SK-N-SH (cell line): ENCODE measurements around the gene RFX7. TPM values are rescaled to one million over a fixed set of nuclear protein-coding genes. Genes with fewer than 3 reads are reported as not detected.

ENCODE experiments used
- CTCF ChIA-PET: fragments of 300-600, 350-600 bp; formaldehyde crosslinking; extraction: SDS; loops from one replicate; lab custom pipeline; 2021; lab: Yijun Ruan, JAX
- POLR2A ChIA-PET: fragments of 350-600 bp; sonication (Branson Sonifier 250); formaldehyde crosslinking; extraction: SDS; loops from one replicate; lab custom pipeline; 2020; ENCODE audit warnings: antibody characterized with exemption, inconsistent platforms; lab: Yijun Ruan, JAX
- DNase-seq: peaks from one replicate; pipeline ENCODE4 v3.0.0; 2012
- H2AFZ ChIP-seq: fragments of 200-600 bp; sonication (generic); 2 replicates; pipeline ENCODE4 v1.8.1; 2016; ENCODE audit warnings: antibody characterized with exemption, mild to moderate bottlenecking, low read depth
- H3F3A ChIP-seq: fragments of 200-600 bp; sonication (generic); replicated peaks from 2 replicates; pipeline ENCODE3; 2016; ENCODE audit warnings: antibody characterized with exemption, mild to moderate bottlenecking; ENCODE audit not compliant: insufficient read depth
- H3K27ac ChIP-seq, 2 experiments: fragments of 200-500 bp in 1 of 2; fragments of 200-600 bp in 1 of 2; sonication (Bioruptor generic) in 1 of 2; sonication (generic), shearing (Covaris generic) in 1 of 2; 2 replicates each; pipeline versions ENCODE4 v1.5.1 to v1.6.1; 2014 to 2016; ENCODE audit warnings: low read depth in 2 of 2, inconsistent platforms in 1 of 2, low read length in 1 of 2, mild to moderate bottlenecking in 1 of 2, mixed read lengths in 1 of 2
- H3K27me3 ChIP-seq: fragments of 200-600 bp; sonication (generic), shearing (Covaris generic); 2 replicates; pipeline ENCODE4 v1.6.1; 2016; ENCODE audit warnings: mixed run types; ENCODE audit not compliant: insufficient read depth
- H3K36me3 ChIP-seq, 2 experiments: fragments of 200-500 bp in 1 of 2; fragments of 200-600 bp in 1 of 2; sonication (Bioruptor generic) in 1 of 2; sonication (generic) in 1 of 2; replicated peaks in 1 of 2; 2 replicates each; pipeline versions ENCODE3 to v1.5.1; 2014 to 2016; ENCODE audit warnings: low read length in 1 of 2, mild to moderate bottlenecking in 1 of 2; ENCODE audit not compliant: insufficient read depth in 2 of 2, control insufficient read depth in 1 of 2
- H3K4me1 ChIP-seq, 2 experiments: fragments of 200-500 bp in 1 of 2; fragments of 200-600 bp in 1 of 2; sonication (Bioruptor generic) in 1 of 2; sonication (generic), shearing (Covaris generic) in 1 of 2; 2 replicates each; pipeline versions ENCODE4 v1.5.1 to v1.6.1; 2014 to 2016; ENCODE audit warnings: low read depth in 1 of 2, low read length in 1 of 2, mixed run types in 1 of 2; ENCODE audit not compliant: insufficient read depth in 2 of 2, control insufficient read depth in 1 of 2
- H3K4me2 ChIP-seq: fragments of 200-600 bp; sonication (generic), shearing (Covaris generic); 2 replicates; pipeline ENCODE4 v1.6.1; 2017; ENCODE audit warnings: mixed run types
- H3K4me3 ChIP-seq, 2 experiments: fragments of 200-500 bp in 1 of 2; fragments of 200-600 bp in 1 of 2; sonication (Bioruptor generic) in 1 of 2; sonication (generic), shearing (Covaris generic) in 1 of 2; 2 replicates each; pipeline versions ENCODE4 v1.5.1 to v1.8.1; 2014 to 2016; ENCODE audit warnings: low read depth in 2 of 2, inconsistent platforms in 1 of 2, low read length in 1 of 2, mild to moderate bottlenecking in 1 of 2, mixed read lengths in 1 of 2, moderate library complexity in 1 of 2
- H3K79me2 ChIP-seq: fragments of 200-600 bp; sonication (generic); 2 replicates; pipeline ENCODE4 v1.8.1; 2017; ENCODE audit warnings: mild to moderate bottlenecking; ENCODE audit not compliant: insufficient read depth
- H3K9ac ChIP-seq: fragments of 200-600 bp; sonication (generic); 2 replicates; pipeline ENCODE4 v1.6.1; 2017; ENCODE audit warnings: mixed run types
- H3K9me2 ChIP-seq: fragments of 200-600 bp; sonication (generic); 2 replicates; pipeline ENCODE4 v1.6.1; 2017; ENCODE audit warnings: mixed run types
- H3K9me3 ChIP-seq: fragments of 200-600 bp; sonication (generic); 2 replicates; pipeline ENCODE4 v1.6.1; 2017; ENCODE audit warnings: mixed run types, mild to moderate bottlenecking, moderate library complexity
- H4K20me1 ChIP-seq: fragments of 200-600 bp; sonication (generic); 2 replicates; pipeline ENCODE4 v1.6.1; 2017; ENCODE audit warnings: mild to moderate bottlenecking, mixed run types; ENCODE audit not compliant: insufficient read depth
- ELF1 ChIP-seq: IDR thresholded peaks from 2 replicates; pipeline ENCODE4 v1.4.0; 2012
- EZH2phosphoT487 ChIP-seq: fragments of 200-600 bp; sonication (generic); IDR thresholded peaks from 2 replicates; pipeline ENCODE4 v1.6.1; 2017; ENCODE audit warnings: low read depth, mixed run types, mild to moderate bottlenecking, antibody characterized with exemption, moderate library complexity, borderline replicate concordance
- GATA2 ChIP-seq: sonication (generic); formaldehyde crosslinking; IDR thresholded peaks from 2 replicates; pipeline ENCODE4 v1.5.0; 2020; ENCODE audit warnings: mild to moderate bottlenecking, missing genetic modification reagents
- NFIC ChIP-seq: IDR thresholded peaks from 2 replicates; pipeline ENCODE4 v1.4.0; 2012; ENCODE audit warnings: borderline replicate concordance
- NRF1 ChIP-seq: IDR thresholded peaks from 2 replicates; pipeline ENCODE4 v1.6.1; 2012; ENCODE audit warnings: low read depth, mild to moderate bottlenecking, low read length
- POLR2AphosphoS5 ChIP-seq: IDR thresholded peaks from 2 replicates; pipeline ENCODE4 v1.6.1; 2012; ENCODE audit warnings: low read depth, low read length
- RCOR1 ChIP-seq: fragments of 150-350 bp; IDR thresholded peaks from 2 replicates; pipeline ENCODE4 v1.6.1; 2017; ENCODE audit warnings: antibody characterized with exemption, low read length
- TAF1 ChIP-seq: IDR thresholded peaks from 2 replicates; pipeline ENCODE4 v1.6.1; 2012; ENCODE audit warnings: low read depth, mild to moderate bottlenecking, low read length, moderate library complexity, borderline replicate concordance
- TCF12 ChIP-seq: IDR thresholded peaks from 2 replicates; pipeline ENCODE4 v1.4.0; 2012
- TEAD4 ChIP-seq: IDR thresholded peaks from 2 replicates; pipeline ENCODE4 v1.4.0; 2012; ENCODE audit warnings: mild to moderate bottlenecking, borderline replicate concordance; ENCODE audit not compliant: insufficient read depth
- WGBS: methylation state at CpG from one replicate; pipeline ENCODE4 v1.1.6; 2017; ENCODE audit warnings: low lambda C conversion rate; 5-methylcytosine and 5-hydroxymethylcytosine counted together
- polyA plus RNA-seq, 3 experiments: library from polyadenylated mRNA; depleted of rRNA; stranded (reverse); fragments of >200 nt; gene quantifications; 2 replicates each; pipeline ENCODE4 v1.2.3, GENCODE V29; 2012
- TF ChIP-seq, protein P1 (sequence below): fragments of 200-600 bp; sonication (generic); IDR thresholded peaks from 2 replicates; pipeline ENCODE4 v1.6.1; 2017; ENCODE audit warnings: antibody characterized with exemption, mild to moderate bottlenecking, moderate library complexity
- TF ChIP-seq, protein P2 (sequence below): fragments of 150-350 bp; IDR thresholded peaks from 2 replicates; pipeline ENCODE4 v1.6.1; 2017; ENCODE audit warnings: antibody characterized with exemption, low read length, low read depth, borderline replicate concordance
- TF ChIP-seq, protein P3 (sequence below): fragments of 150-350 bp; IDR thresholded peaks from 2 replicates; pipeline ENCODE4 v1.6.1; 2016; ENCODE audit warnings: mild to moderate bottlenecking, low read depth, low read length
- TF ChIP-seq, protein P4 (sequence below): IDR thresholded peaks from 2 replicates; pipeline ENCODE4 v1.4.0; 2012; ENCODE audit warnings: low read depth, borderline replicate concordance
- TF ChIP-seq, protein P5 (sequence below): IDR thresholded peaks from 2 replicates; pipeline ENCODE4 v1.4.0; 2012; ENCODE audit warnings: low read depth, borderline replicate concordance

RFX7 gene
- polyA plus RNA-seq, 1 of the 3 experiments (the other 2 are of a cell fraction): 2.7 TPM

DNA sequence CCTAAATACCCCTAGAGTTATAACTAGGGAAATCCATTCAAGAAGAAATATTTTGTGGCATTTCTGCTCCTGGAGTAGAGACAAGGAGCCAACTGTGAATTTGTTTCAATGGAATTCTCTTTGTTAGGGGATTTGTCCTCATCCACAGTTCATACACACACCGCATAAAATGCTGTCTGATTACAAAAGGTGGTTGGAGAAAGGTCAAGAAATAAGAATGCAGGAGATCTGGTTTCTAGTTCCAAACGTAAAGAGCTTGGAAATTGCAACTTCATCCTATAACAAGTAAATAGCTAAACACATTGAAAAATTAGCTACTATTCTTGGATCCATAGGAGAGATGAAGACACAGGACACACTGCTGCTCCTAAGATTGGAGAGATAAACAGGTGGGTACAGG, 184.0 kb downstream of the RFX7 start (continued):
- TF ChIP-seq, protein P1, sequence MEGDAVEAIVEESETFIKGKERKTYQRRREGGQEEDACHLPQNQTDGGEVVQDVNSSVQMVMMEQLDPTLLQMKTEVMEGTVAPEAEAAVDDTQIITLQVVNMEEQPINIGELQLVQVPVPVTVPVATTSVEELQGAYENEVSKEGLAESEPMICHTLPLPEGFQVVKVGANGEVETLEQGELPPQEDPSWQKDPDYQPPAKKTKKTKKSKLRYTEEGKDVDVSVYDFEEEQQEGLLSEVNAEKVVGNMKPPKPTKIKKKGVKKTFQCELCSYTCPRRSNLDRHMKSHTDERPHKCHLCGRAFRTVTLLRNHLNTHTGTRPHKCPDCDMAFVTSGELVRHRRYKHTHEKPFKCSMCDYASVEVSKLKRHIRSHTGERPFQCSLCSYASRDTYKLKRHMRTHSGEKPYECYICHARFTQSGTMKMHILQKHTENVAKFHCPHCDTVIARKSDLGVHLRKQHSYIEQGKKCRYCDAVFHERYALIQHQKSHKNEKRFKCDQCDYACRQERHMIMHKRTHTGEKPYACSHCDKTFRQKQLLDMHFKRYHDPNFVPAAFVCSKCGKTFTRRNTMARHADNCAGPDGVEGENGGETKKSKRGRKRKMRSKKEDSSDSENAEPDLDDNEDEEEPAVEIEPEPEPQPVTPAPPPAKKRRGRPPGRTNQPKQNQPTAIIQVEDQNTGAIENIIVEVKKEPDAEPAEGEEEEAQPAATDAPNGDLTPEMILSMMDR: no peak
- no peak for TF ChIP-seq NRF1
- no peak for TF ChIP-seq TCF12
- TF ChIP-seq EZH2phosphoT487: no peak
- no peak for TF ChIP-seq TEAD4

DNA sequence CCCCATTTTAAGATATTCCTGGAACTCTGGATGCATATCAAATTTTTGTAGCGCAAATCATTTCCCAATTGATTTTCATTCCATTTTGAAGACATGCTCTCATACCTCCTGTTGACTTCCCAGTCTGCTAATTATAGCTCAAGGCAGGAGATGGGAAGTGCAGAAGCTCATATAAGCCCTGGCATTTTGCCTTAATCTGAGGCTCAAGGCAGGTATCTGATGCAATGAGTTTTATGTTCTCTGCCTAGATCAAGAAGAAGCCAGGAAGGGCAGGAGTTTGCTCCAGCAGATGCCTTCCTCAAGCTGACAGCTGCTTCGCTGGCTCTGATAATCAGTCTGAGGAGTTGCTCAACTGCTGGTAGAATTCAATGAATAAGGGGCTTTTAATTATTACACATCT, 184.7 kb downstream of the RFX7 start:
- TF ChIP-seq, protein P2, sequence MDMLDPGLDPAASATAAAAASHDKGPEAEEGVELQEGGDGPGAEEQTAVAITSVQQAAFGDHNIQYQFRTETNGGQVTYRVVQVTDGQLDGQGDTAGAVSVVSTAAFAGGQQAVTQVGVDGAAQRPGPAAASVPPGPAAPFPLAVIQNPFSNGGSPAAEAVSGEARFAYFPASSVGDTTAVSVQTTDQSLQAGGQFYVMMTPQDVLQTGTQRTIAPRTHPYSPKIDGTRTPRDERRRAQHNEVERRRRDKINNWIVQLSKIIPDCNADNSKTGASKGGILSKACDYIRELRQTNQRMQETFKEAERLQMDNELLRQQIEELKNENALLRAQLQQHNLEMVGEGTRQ: no peak
- TF ChIP-seq TAF1 (no peak), ELF1 (no peak), RCOR1 (no peak), GATA2 (no peak), NRF1 (no peak), NFIC (no peak), POLR2AphosphoS5 (no peak)
- TF ChIP-seq, protein P3, sequence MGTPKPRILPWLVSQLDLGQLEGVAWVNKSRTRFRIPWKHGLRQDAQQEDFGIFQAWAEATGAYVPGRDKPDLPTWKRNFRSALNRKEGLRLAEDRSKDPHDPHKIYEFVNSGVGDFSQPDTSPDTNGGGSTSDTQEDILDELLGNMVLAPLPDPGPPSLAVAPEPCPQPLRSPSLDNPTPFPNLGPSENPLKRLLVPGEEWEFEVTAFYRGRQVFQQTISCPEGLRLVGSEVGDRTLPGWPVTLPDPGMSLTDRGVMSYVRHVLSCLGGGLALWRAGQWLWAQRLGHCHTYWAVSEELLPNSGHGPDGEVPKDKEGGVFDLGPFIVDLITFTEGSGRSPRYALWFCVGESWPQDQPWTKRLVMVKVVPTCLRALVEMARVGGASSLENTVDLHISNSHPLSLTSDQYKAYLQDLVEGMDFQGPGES: no peak
- TF ChIP-seq, protein P4, sequence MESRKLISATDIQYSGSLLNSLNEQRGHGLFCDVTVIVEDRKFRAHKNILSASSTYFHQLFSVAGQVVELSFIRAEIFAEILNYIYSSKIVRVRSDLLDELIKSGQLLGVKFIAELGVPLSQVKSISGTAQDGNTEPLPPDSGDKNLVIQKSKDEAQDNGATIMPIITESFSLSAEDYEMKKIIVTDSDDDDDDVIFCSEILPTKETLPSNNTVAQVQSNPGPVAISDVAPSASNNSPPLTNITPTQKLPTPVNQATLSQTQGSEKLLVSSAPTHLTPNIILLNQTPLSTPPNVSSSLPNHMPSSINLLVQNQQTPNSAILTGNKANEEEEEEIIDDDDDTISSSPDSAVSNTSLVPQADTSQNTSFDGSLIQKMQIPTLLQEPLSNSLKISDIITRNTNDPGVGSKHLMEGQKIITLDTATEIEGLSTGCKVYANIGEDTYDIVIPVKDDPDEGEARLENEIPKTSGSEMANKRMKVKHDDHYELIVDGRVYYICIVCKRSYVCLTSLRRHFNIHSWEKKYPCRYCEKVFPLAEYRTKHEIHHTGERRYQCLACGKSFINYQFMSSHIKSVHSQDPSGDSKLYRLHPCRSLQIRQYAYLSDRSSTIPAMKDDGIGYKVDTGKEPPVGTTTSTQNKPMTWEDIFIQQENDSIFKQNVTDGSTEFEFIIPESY: no peak
- TF ChIP-seq, protein P5, sequence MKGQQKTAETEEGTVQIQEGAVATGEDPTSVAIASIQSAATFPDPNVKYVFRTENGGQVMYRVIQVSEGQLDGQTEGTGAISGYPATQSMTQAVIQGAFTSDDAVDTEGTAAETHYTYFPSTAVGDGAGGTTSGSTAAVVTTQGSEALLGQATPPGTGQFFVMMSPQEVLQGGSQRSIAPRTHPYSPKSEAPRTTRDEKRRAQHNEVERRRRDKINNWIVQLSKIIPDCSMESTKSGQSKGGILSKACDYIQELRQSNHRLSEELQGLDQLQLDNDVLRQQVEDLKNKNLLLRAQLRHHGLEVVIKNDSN: no peak
- CTCF ChIA-PET: interaction anchor here (0.8 kb wide), 1 partner anchor 141 kb away, joined by 3 read pairs; no protein-coding TSS in a partner anchor
- Histone ChIP-seq H3K4me3 (no peak overlapping the region), H3K4me1 (peaks cover 0 to 8% of the 10 kb centered on the region in 2 experiments; a peak in 1 of 4 replicates), H3K36me3 (no peaks in the 10 kb centered on the region), H3K9ac (no peak overlapping the region), H2AFZ (no peak overlapping the region), H4K20me1 (no peaks in the 10 kb centered on the region), H3K79me2 (no peaks in the 10 kb centered on the region), H3K9me2 (no peaks in the 10 kb centered on the region), H3K27me3 (no peaks in the 10 kb centered on the region), H3K4me2 (no peak overlapping the region), H3K9me3 (no peaks in the 10 kb centered on the region), H3K27ac (no peak overlapping the region), H3F3A (no peaks in the 10 kb centered on the region)
- DNase-seq: no peak
- POLR2A ChIA-PET: no interaction called here
- whole genome bisulfite sequencing: 100% methylated on average over 2 of the region's 2 CpGs
